ENCODE results near the gene VCX. TPM values are rescaled to one million over a fixed set of nuclear protein-coding genes. Genes with fewer than 3 reads are reported as not detected.

The VCX gene
- total RNA-seq (2022; extraction: Qiagen RNA extraction; ENCODE audit: low read depth): not detected in 5 replicates

DNA sequence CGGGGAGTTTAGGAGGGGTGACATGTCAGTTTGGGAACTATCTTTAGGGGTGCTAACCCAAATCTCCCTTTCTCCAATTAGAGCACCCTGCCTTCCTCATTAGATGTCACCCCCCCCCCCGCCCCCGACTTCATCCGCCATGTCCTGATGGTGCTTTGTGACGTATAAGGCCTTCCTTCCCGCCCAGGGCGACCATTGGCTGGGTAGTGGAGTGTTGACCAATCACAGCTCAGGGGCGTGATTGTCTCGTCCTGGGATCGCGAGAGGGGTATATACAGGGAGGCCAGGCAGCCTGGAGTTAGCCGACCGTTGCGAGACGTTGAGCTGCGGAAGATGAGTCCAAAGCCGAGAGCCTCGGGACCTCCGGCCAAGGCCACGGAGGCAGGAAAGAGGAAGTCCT, at the start of gene VCX:
Gene VCX (plus strand): TSS at position 301 of the 400 bp plus-strand sequence. CDS start 33 bp downstream, at position 334.

Other genes starting within 250 kb of the VCX start
- gene PNPLA4, start 84.2 kb downstream of the VCX start, total RNA-seq (2022; extraction: Qiagen RNA extraction; ENCODE audit: low read depth): 10.4 to 15.6 TPM (median 11.6 TPM) in 5 replicates

Data from A549 treated with RU486 at 1 μM for 4 hours (cell line).